Omental fat pad (tissue), 4 donors: ENCODE data around the gene UMOD. TPM values are rescaled to one million over a fixed set of nuclear protein-coding genes. Genes with fewer than 3 reads are reported as not detected.

ENCODE experiments used
- ATAC-seq: fragments of 150-250 bp; one replicate; pipeline ENCODE4 v1.9.1; 2016; ENCODE audit warnings: mild to moderate bottlenecking, moderate library complexity; ENCODE audit not compliant: low FRiP score
- DNase-seq: peaks from one replicate; pipeline ENCODE4 v3.0.0-alpha.2; 2019; ENCODE audit warnings: low spot score
- CTCF ChIP-seq, 3 donors: fragments of 450-650 bp; IDR thresholded peaks; one replicate each; pipeline ENCODE4 v1.5.1; 2016 to 2017; ENCODE audit warnings: antibody characterized with exemption in 3 of 3, mild to moderate bottlenecking in 3 of 3, moderate library complexity in 2 of 3
- total RNA-seq, 4 donors: library from RNA; depleted of rRNA; stranded (reverse); fragments of >200 nt; gene quantifications; one replicate each; pipeline ENCODE4 v1.1.0, GENCODE V29; 2016

UMOD gene
- total RNA-seq, 4 donors from 2014 or later = not detected

GRCh38 chr16:20332411-20332810 is 20.1 kb downstream of the UMOD start:
- TF ChIP-seq CTCF (IDR thresholded peaks at IDR 0.05) = no peak
- DNase-seq (no peak), ATAC-seq (no peak)

GRCh38 chr16:20331635-20332034 is 20.9 kb downstream of the UMOD start:
- no peak for TF ChIP-seq CTCF (IDR thresholded peaks at IDR 0.05)
- DNase-seq = no peak
- no peak for ATAC-seq

GRCh38 chr16:20329392-20330138 is 22.9 kb downstream of the UMOD start:
- DNase-seq (no peak), ATAC-seq (no peak)
- TF ChIP-seq CTCF (IDR thresholded peaks at IDR 0.05) = no peak

GRCh38 chr16:20327444-20328041 is 25.0 kb downstream of the UMOD start, which contains the start of gene GP2:
TSS of gene GP2 (minus strand) at chr16:20327513. CDS start at chr16:20326431, 1,082 bp downstream.
- DNase-seq (no peak), ATAC-seq (no peak)
- no peak for TF ChIP-seq CTCF (IDR thresholded peaks at IDR 0.05)

- TF ChIP-seq CTCF (IDR thresholded peaks at IDR 0.05) = no peak
- DNase-seq = no peak
- no peak for ATAC-seq
Measured at GRCh38 chr16:20326321-20326720, 26.2 kb downstream of the UMOD start.

GRCh38 chr16:20325005-20325404 is 27.5 kb downstream of the UMOD start:
- DNase-seq = no peak
- no peak for TF ChIP-seq CTCF (IDR thresholded peaks at IDR 0.05)
- no peak for ATAC-seq
